ENCODE results near the gene WTIP. TPM values are rescaled to one million over a fixed set of nuclear protein-coding genes. Genes with fewer than 3 reads are reported as not detected.

The WTIP gene
- total RNA-seq, 1 donor from 2014 or later = 0.38 TPM

GRCh38 chr19:34501339-34502320, 20.1 kb downstream of the WTIP start:
- Mint-ChIP-seq H3K27me3 (peaks cover 6% of the 10 kb centered on the region), H3K4me1 (peaks cover 15% of the 10 kb centered on the region), H3K4me3 (peak overlapping the region; percentile 63), H3K36me3 (ENCODE audit: low read depth) (no peaks in the 10 kb centered on the region), H3K27ac (no peak overlapping the region), H3K9me3 (no peaks in the 10 kb centered on the region)
- ATAC-seq (ENCODE audit: low read depth) (peak; percentile 78), DNase-seq (peak; percentile 83)
- TF ChIP-seq CTCF (IDR thresholded peaks at IDR 0.05) = peak; percentile 71
- ChIA-PET CTCF (interaction anchor here (0.6 kb wide), 1 partner anchor 1081 kb away, joined by 3 read pairs; no protein-coding TSS in a partner anchor), POLR2A (no interaction called here)
- intact Hi-C loops (cut with micrococcal nuclease) = loop anchor here (1.0 to 5.0 kb wide), 5 partner anchors 31 to 1069 kb away; partner anchors contain the start of genes GARRE1 and UBA2

GRCh38 chr19:34502582-34503411, 21.2 kb downstream of the WTIP start:
- H3K4me1 Mint-ChIP-seq = peaks cover 15% of the 10 kb centered on the region
- no peak overlapping the region for H3K27ac Mint-ChIP-seq
- ChIA-PET POLR2A (no interaction called here), CTCF (no interaction called here)
- peaks cover 11% of the 10 kb centered on the region for H3K27me3 Mint-ChIP-seq
- TF ChIP-seq CTCF (IDR thresholded peaks at IDR 0.05) = no peak
- no peaks in the 10 kb centered on the region for H3K36me3 Mint-ChIP-seq (ENCODE audit: low read depth)
- H3K9me3 Mint-ChIP-seq = no peaks in the 10 kb centered on the region
- no peak overlapping the region for H3K4me3 Mint-ChIP-seq
- ATAC-seq (ENCODE audit: low read depth) (no peak), DNase-seq (no peak)
- intact Hi-C loops (cut with micrococcal nuclease) = loop anchor here (5.0 kb wide), 2 partner anchors 250 to 1070 kb away; partner anchors contain the start of gene GARRE1

- intact Hi-C loops (cut with micrococcal nuclease) = loop anchor here (5.0 kb wide), 2 partner anchors 251 to 1071 kb away; partner anchors contain the start of gene GARRE1
- DNase-seq = no peak
- no peak for ATAC-seq (ENCODE audit: low read depth)
- H3K27me3 Mint-ChIP-seq = peaks cover 11% of the 10 kb centered on the region
- no peak overlapping the region for H3K27ac Mint-ChIP-seq
- peaks cover 12% of the 10 kb centered on the region for H3K4me1 Mint-ChIP-seq
- no peak for TF ChIP-seq CTCF (IDR thresholded peaks at IDR 0.05)
- H3K36me3 Mint-ChIP-seq (ENCODE audit: low read depth) = no peaks in the 10 kb centered on the region
- no peak overlapping the region for H3K4me3 Mint-ChIP-seq
- H3K9me3 Mint-ChIP-seq = no peaks in the 10 kb centered on the region
- CTCF ChIA-PET = no interaction called here
- POLR2A ChIA-PET = no interaction called here
Measured at GRCh38 chr19:34503531-34504272, 22.1 kb downstream of the WTIP start.

GRCh38 chr19:34504273-34504808, 22.8 kb downstream of the WTIP start:
- H3K9me3 Mint-ChIP-seq = no peaks in the 10 kb centered on the region

More at GRCh38 chr19:34504273-34504808, 22.8 kb downstream of the WTIP start:
- intact Hi-C loops (cut with micrococcal nuclease) = loop anchor here (5.0 kb wide), 2 partner anchors 252 to 1072 kb away; partner anchors contain the start of gene GARRE1
- ChIA-PET POLR2A (no interaction called here), CTCF (no interaction called here)
- DNase-seq = no peak
- Mint-ChIP-seq H3K36me3 (ENCODE audit: low read depth) (no peaks in the 10 kb centered on the region), H3K27ac (no peak overlapping the region), H3K27me3 (peaks cover 11% of the 10 kb centered on the region), H3K4me1 (peaks cover 12% of the 10 kb centered on the region), H3K4me3 (no peak overlapping the region)
- TF ChIP-seq CTCF (IDR thresholded peaks at IDR 0.05) = no peak
- ATAC-seq (ENCODE audit: low read depth) = no peak

Measured in activated B cell treated with CpG ODN at 0.5 μM for 24 hours (primary cell).